NB4 (cell line): ENCODE measurements around the gene NEU1.
A peak's percentile ranks its signal among the peaks of the same experiment; 100 is the strongest.

Experiments
- CTCF ChIP-seq: IDR thresholded peaks from one replicate; pipeline ENCODE4 v1.5.1; 2012; ENCODE audit warnings: low read depth, low read length
- MAX ChIP-seq: IDR thresholded peaks from 2 replicates; pipeline ENCODE4 v1.6.1; 2011; ENCODE audit warnings: low read depth, low read length
- POLR2A ChIP-seq: IDR thresholded peaks from 2 replicates; pipeline ENCODE4 v1.6.1; 2011; ENCODE audit warnings: mild to moderate bottlenecking; ENCODE audit not compliant: insufficient read length; ENCODE audit errors: extremely low read depth

- no peak for TF ChIP-seq CTCF
- TF ChIP-seq POLR2A: peak; percentile 23
- peak; percentile 51; the same call in 1 of the 2 replicates for TF ChIP-seq MAX
Measured at GRCh38 chr6:31826793-31827285, 35.8 kb downstream of the NEU1 start.
